ENCODE data around the gene NPY2R.

Gene NPY2R

GRCh38 chr4:155252327-155252726 lies 43.9 kb downstream of the NPY2R start:
- DNase-seq, result no peak

DNA sequence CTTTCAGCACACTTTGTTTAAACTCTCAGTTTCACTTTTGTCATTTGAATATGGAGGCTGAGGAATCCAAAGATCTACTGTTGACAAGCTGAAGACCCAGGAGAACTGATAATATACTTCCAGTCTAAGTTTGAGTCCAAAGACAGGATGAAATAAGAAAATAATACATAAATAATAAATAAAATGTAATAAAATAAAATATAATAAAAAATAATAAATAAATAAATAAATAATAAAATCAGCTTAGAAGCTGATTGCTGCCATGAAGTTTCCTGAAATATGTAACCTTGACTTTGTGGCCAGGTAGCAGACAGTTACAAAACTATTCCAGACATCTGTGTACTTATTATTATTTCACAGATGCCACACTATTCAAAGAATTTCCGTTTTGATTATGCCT lies 55.0 kb downstream of the NPY2R start:
- DNase-seq, result no peak

GRCh38 chr4:155265113-155265512 lies 56.7 kb downstream of the NPY2R start:
- no peak for DNase-seq
